WTC11 (cell line): ENCODE measurements around the gene PPP1R16B.

Experiments
- TF ChIP-seq, protein P1 (sequence below): fragments of 200-600 bp; IDR thresholded peaks from 2 replicates; pipeline ENCODE4 v1.8.0; 2022; ENCODE audit warnings: antibody characterized with exemption
- TF ChIP-seq, protein P2 (sequence below): sonication (generic); formaldehyde crosslinking; IDR thresholded peaks from 2 replicates; pipeline ENCODE4 v1.8.0; 2022; ENCODE audit warnings: mild to moderate bottlenecking, missing genetic modification reagents

DNA sequence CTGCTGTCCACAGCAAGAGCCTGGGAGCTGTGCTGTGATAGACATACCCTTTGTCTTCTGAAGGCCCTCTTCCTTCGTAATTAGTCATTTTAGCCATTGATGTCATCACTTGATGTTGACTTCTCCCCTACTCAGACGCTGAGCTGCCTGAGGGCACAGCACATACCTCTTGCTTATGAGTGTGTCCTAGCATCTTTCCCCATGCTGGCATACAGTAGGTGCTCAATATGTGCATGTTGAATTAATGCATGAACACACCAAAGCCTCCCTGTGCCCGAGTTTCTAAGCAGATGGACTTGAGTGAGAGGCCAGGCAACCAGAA lies 85.0 kb downstream of the PPP1R16B start:
- TF ChIP-seq, protein P1, sequence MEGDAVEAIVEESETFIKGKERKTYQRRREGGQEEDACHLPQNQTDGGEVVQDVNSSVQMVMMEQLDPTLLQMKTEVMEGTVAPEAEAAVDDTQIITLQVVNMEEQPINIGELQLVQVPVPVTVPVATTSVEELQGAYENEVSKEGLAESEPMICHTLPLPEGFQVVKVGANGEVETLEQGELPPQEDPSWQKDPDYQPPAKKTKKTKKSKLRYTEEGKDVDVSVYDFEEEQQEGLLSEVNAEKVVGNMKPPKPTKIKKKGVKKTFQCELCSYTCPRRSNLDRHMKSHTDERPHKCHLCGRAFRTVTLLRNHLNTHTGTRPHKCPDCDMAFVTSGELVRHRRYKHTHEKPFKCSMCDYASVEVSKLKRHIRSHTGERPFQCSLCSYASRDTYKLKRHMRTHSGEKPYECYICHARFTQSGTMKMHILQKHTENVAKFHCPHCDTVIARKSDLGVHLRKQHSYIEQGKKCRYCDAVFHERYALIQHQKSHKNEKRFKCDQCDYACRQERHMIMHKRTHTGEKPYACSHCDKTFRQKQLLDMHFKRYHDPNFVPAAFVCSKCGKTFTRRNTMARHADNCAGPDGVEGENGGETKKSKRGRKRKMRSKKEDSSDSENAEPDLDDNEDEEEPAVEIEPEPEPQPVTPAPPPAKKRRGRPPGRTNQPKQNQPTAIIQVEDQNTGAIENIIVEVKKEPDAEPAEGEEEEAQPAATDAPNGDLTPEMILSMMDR, result no peak
- TF ChIP-seq, protein P2, sequence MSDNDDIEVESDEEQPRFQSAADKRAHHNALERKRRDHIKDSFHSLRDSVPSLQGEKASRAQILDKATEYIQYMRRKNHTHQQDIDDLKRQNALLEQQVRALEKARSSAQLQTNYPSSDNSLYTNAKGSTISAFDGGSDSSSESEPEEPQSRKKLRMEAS (CRISPR knock-in tag), result no peak
